IMR-90 (cell line): Measurements from ENCODE around the gene FOXI3. TPM values are rescaled to one million over a fixed set of nuclear protein-coding genes. Genes with fewer than 3 reads are reported as not detected.

Experiments
- ATAC-seq: fragments of 200-7000 bp; cut with Tn5 transposase; 2 replicates; pipeline ENCODE4 v1.9.1; 2020; ENCODE audit warnings: low read depth, mild to moderate bottlenecking, moderate library complexity
- BruUV-seq: library from RNA; stranded (reverse); fragments of 400-500 nt; replicated peaks from 2 replicates; lab custom pipeline; 2021; lab: Mats Ljungman, UMichigan
- CTCF ChIA-PET: fragments of 300-600 bp; formaldehyde crosslinking; extraction: SDS; loops from one replicate; lab custom pipeline; 2021; ENCODE audit warnings: antibody characterized with exemption; lab: Yijun Ruan, JAX
- POLR2A ChIA-PET: fragments of 300-600 bp; sonication (Branson Sonifier 250); formaldehyde crosslinking; loops from one replicate; lab custom pipeline; 2022; ENCODE audit warnings: antibody characterized with exemption; ENCODE audit not compliant: unreplicated experiment; lab: Charles Lee
- DNase-seq: peaks from one replicate; pipeline ENCODE4 v3.0.0; 2013
- H2AFZ ChIP-seq: replicated peaks from 2 replicates; pipeline ENCODE3; 2013; ENCODE audit warnings: low read length, mild to moderate bottlenecking; ENCODE audit not compliant: poor library complexity
- H2AK5ac ChIP-seq: 2 replicates; pipeline ENCODE4 v1.6.1; 2013; ENCODE audit warnings: low read depth, low read length, inconsistent platforms
- H2AK9ac ChIP-seq: replicated peaks from 2 replicates; pipeline ENCODE3; 2013; ENCODE audit warnings: mild to moderate bottlenecking, low read depth, low read length, moderate library complexity; ENCODE audit not compliant: poor library complexity
- H2BK120ac ChIP-seq: 2 replicates; pipeline ENCODE4 v1.6.1; 2013; ENCODE audit warnings: low read depth, low read length, inconsistent platforms
- H2BK15ac ChIP-seq: 3 replicates; pipeline ENCODE4 v1.6.1; 2013; ENCODE audit warnings: low read depth, low read length, inconsistent platforms
- H2BK20ac ChIP-seq: 2 replicates; pipeline ENCODE4 v1.6.1; 2013; ENCODE audit warnings: low read depth, mild to moderate bottlenecking, inconsistent platforms, low read length, moderate library complexity
- H2BK5ac ChIP-seq: 2 replicates; pipeline ENCODE4 v1.6.1; 2013; ENCODE audit warnings: mild to moderate bottlenecking, low read depth, low read length, inconsistent platforms; ENCODE audit not compliant: poor library complexity, severe bottlenecking
- H3K14ac ChIP-seq: replicated peaks from 2 replicates; pipeline ENCODE4 v1.6.1; 2013; ENCODE audit warnings: low read depth, low read length, inconsistent platforms
- H3K18ac ChIP-seq: 2 replicates; pipeline ENCODE4 v1.6.1; 2013; ENCODE audit warnings: low read depth, low read length, control low read depth
- H3K23ac ChIP-seq: 2 replicates; pipeline ENCODE4 v1.6.1; 2013; ENCODE audit warnings: low read depth, low read length, inconsistent platforms
- H3K27ac ChIP-seq: 2 replicates; pipeline ENCODE4 v1.5.1; 2013; ENCODE audit warnings: mild to moderate bottlenecking, control low read depth, low read length; ENCODE audit not compliant: insufficient read depth
- H3K27me3 ChIP-seq: 2 replicates; pipeline ENCODE4 v1.6.1; 2013; ENCODE audit warnings: low read length; ENCODE audit not compliant: control insufficient read depth, insufficient read depth
- H3K36me3 ChIP-seq: 2 replicates; pipeline ENCODE4 v1.6.1; 2013; ENCODE audit warnings: low read length, mixed read lengths; ENCODE audit not compliant: control insufficient read depth, insufficient read depth
- H3K4ac ChIP-seq: 2 replicates; pipeline ENCODE4 v1.6.1; 2013; ENCODE audit warnings: low read depth, low read length, inconsistent platforms
- H3K4me1 ChIP-seq: 2 replicates; pipeline ENCODE4 v1.6.1; 2013; ENCODE audit warnings: low read length, mixed read lengths; ENCODE audit not compliant: control insufficient read depth, insufficient read depth
- H3K4me2 ChIP-seq: 2 replicates; pipeline ENCODE4 v1.6.1; 2013; ENCODE audit warnings: low read depth, mild to moderate bottlenecking, control low read depth, low read length, moderate library complexity
- H3K4me3 ChIP-seq: 2 replicates; pipeline ENCODE4 v1.5.1; 2013; ENCODE audit warnings: low read depth, mild to moderate bottlenecking, control low read depth, low read length, moderate library complexity; ENCODE audit not compliant: insufficient read depth
- H3K56ac ChIP-seq: 2 replicates; pipeline ENCODE4 v1.6.1; 2013; ENCODE audit warnings: low read length, inconsistent platforms; ENCODE audit not compliant: insufficient read depth; ENCODE audit errors: extremely low read depth
- H3K79me1 ChIP-seq, 2 experiments: 2 replicates each; pipeline ENCODE4 v1.6.1; 2013; ENCODE audit warnings: low read length in 2 of 2, inconsistent platforms in 1 of 2, low read depth in 1 of 2
- H3K9ac ChIP-seq: 2 replicates; pipeline ENCODE4 v1.6.1; 2013; ENCODE audit warnings: low read depth, low read length, control low read depth
- H3K9me1 ChIP-seq: 2 replicates; pipeline ENCODE4 v1.6.1; 2013; ENCODE audit warnings: low read length, inconsistent platforms; ENCODE audit not compliant: insufficient read depth
- H3K9me3 ChIP-seq: 2 replicates; pipeline ENCODE4 v1.6.1; 2013; ENCODE audit warnings: low read length; ENCODE audit not compliant: control insufficient read depth, insufficient read depth
- H4K20me1 ChIP-seq: 2 replicates; pipeline ENCODE4 v1.6.1; 2013; ENCODE audit warnings: low read length, inconsistent platforms; ENCODE audit not compliant: insufficient read depth
- H4K5ac ChIP-seq: 2 replicates; pipeline ENCODE4 v1.6.1; 2013; ENCODE audit warnings: mild to moderate bottlenecking, low read depth, low read length, control low read depth
- H4K8ac ChIP-seq, 2 experiments: 2 replicates each; pipeline ENCODE4 v1.6.1; 2013; ENCODE audit warnings: low read depth in 2 of 2, low read length in 2 of 2, control low read depth in 1 of 2, inconsistent platforms in 1 of 2
- H4K91ac ChIP-seq: 2 replicates; pipeline ENCODE4 v1.6.1; 2013; ENCODE audit warnings: low read depth, low read length, inconsistent platforms; ENCODE audit not compliant: insufficient read depth
- CEBPB ChIP-seq: IDR thresholded peaks from 2 replicates; pipeline ENCODE4 v1.6.1; 2012; ENCODE audit warnings: low read depth, low read length, improper control_type of control experiment
- MAZ ChIP-seq: IDR thresholded peaks from 2 replicates; pipeline ENCODE4 v1.6.1; 2012; ENCODE audit warnings: low read depth, mild to moderate bottlenecking, low read length, improper control_type of control experiment, moderate library complexity, borderline replicate concordance
- MXI1 ChIP-seq: IDR thresholded peaks from 2 replicates; pipeline ENCODE4 v1.6.1; 2012; ENCODE audit warnings: low read depth, mild to moderate bottlenecking, low read length, moderate library complexity, borderline replicate concordance
- NFE2L2 ChIP-seq: fragments of 150-350 bp; IDR thresholded peaks from 2 replicates; pipeline ENCODE4 v1.6.1; 2016; ENCODE audit warnings: low read depth, mild to moderate bottlenecking, low read length
- RAD21 ChIP-seq: IDR thresholded peaks from 2 replicates; pipeline ENCODE4 v1.6.1; 2012; ENCODE audit warnings: low read length, improper control_type of control experiment
- RCOR1 ChIP-seq: IDR thresholded peaks from 2 replicates; pipeline ENCODE4 v1.6.1; 2012; ENCODE audit warnings: mild to moderate bottlenecking, low read length, improper control_type of control experiment; ENCODE audit not compliant: insufficient replicate concordance
- WGBS, 2 experiments: methylation state at CpG; one replicate each; pipeline versions ENCODE4 v1.1.5 to v1.1.7; 2013; ENCODE audit warnings: missing lambda C conversion rate in 2 of 2; ENCODE audit not compliant: insufficient read length in 1 of 2; ENCODE audit errors: extremely low coverage in 2 of 2; 5-methylcytosine and 5-hydroxymethylcytosine counted together
- dilution Hi-C: fragments of 300-500 bp; cut with HindIII; formaldehyde crosslinking; loops from one replicate; pipeline ENCODE4 v1.14.3; 2018; ENCODE audit warnings: low sequenced_read_pairs; ENCODE audit not compliant: unreplicated experiment
- in situ Hi-C: fragments of 300-500 bp; cut with MboI; formaldehyde crosslinking; loops from 3 replicates; pipeline ENCODE4 v1.14.3; 2019; ENCODE audit warnings: low sequenced_read_pairs, inconsistent platforms, mixed read lengths
- intact Hi-C: fragments of 100-400 bp; cut with micrococcal nuclease; formaldehyde crosslinking; loops from 2 replicates; pipeline ENCODE4 v1.10.0; 2022
- polyA plus RNA-seq, 3 experiments: library from polyadenylated mRNA; depleted of rRNA; stranded (reverse); fragments of >200 nt; gene quantifications; 2 replicates each; pipeline ENCODE4 v1.2.3, GENCODE V29; 2012; ENCODE audit warnings: low replicate concordance in 1 of 3
- total RNA-seq: library from RNA; depleted of rRNA; stranded (reverse); fragments of >200 nt; gene quantifications from 2 replicates; pipeline ENCODE4 v1.2.3, GENCODE V29; 2012

FOXI3 gene
- total and polyA plus RNA-seq, 2 of the 4 experiments (the other 2 are of a cell fraction) = not detected

- no TSS peak for BruUV-seq
- no peak overlapping the region for H2BK5ac ChIP-seq
- no peak for TF ChIP-seq RCOR1
- TF ChIP-seq MXI1 = no peak
- no peak for TF ChIP-seq MAZ
- no peak for TF ChIP-seq RAD21
- TF ChIP-seq NFE2L2 = no peak
- no peak for TF ChIP-seq CEBPB
These were observed 46.7 kb upstream of the FOXI3 start for GRCh38 chr2:88499204-88499603.

More at GRCh38 chr2:88499204-88499603, 46.7 kb upstream of the FOXI3 start:
- Histone ChIP-seq H3K56ac (no peak overlapping the region), H2AFZ (no peak overlapping the region), H3K9me1 (no peaks in the 10 kb centered on the region), H3K36me3 (no peaks in the 10 kb centered on the region), H4K91ac (no peak overlapping the region), H3K14ac (no peak overlapping the region), H3K9ac (no peak overlapping the region), H2AK9ac (no peak overlapping the region), H3K23ac (no peak overlapping the region), H3K4ac (no peak overlapping the region), H3K27ac (no peak overlapping the region), H2BK120ac (no peak overlapping the region), H4K20me1 (no peaks in the 10 kb centered on the region), H4K5ac (no peak overlapping the region), H2AK5ac (no peak overlapping the region), H2BK20ac (no peak overlapping the region), H2BK15ac (no peak overlapping the region), H3K79me1 (no peaks in the 10 kb centered on the region), H3K27me3 (no peaks in the 10 kb centered on the region), H3K4me3 (no peak overlapping the region), H3K4me2 (no peak overlapping the region), H3K18ac (no peak overlapping the region), H4K8ac (no peak overlapping the region), H3K9me3 (no peaks in the 10 kb centered on the region), H3K4me1 (no peaks in the 10 kb centered on the region)
- POLR2A ChIA-PET = no interaction called here
- CTCF ChIA-PET = interaction anchor here (0.8 kb wide), 1 partner anchor 413 kb away, joined by 3 read pairs; no protein-coding TSS in a partner anchor
- WGBS, 2 experiments = no CpG with 5 or more reads among the region's 1 CpG
- dilution Hi-C loops = no loop called here
- in situ Hi-C loops = no loop called here
- DNase-seq (no peak), ATAC-seq (no peak)
- intact Hi-C loops = no loop called here
